ENCODE data around the gene PLA2G6.

DNA sequence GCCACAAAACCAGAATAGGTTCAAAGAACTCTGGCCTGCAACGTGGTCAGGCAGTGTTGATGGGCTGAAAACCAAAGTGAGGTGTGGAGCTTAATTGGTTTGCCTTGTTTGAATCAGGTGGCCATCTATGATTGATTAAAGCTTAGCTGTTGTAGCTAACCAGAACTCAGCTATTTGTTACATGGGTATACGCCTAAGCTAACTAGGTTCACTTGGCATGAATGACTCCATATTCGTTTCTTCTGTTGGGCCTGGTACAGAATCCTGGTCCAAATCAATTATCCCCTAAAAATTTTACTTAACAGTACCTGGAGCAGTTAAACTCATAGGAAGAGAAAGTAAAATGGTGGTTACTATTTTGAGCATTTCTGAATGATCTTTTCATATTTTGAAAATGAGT, 63.4 kb downstream of the PLA2G6 start:
- no peak for TF ChIP-seq CTCF (IDR thresholded peaks at IDR 0.05)
- no peak for TF ChIP-seq POLR2A (IDR thresholded peaks at IDR 0.05)

Data from adrenal gland (tissue), 5 donors.